ENCODE results near the gene CYTH1.
A peak's percentile ranks its signal among the peaks of the same experiment; 100 is the strongest.

The CYTH1 gene

GRCh38 chr17:78805301-78805700, 23.2 kb upstream of the CYTH1 start:
- DNase-seq (ENCODE audit: low read depth in 2 of 2), result peak in 1 of 2 donors; percentile 32

- no peak for DNase-seq (ENCODE audit: low read depth in 2 of 2)
Measured at GRCh38 chr17:78804777-78805176, 22.7 kb upstream of the CYTH1 start.

DNA sequence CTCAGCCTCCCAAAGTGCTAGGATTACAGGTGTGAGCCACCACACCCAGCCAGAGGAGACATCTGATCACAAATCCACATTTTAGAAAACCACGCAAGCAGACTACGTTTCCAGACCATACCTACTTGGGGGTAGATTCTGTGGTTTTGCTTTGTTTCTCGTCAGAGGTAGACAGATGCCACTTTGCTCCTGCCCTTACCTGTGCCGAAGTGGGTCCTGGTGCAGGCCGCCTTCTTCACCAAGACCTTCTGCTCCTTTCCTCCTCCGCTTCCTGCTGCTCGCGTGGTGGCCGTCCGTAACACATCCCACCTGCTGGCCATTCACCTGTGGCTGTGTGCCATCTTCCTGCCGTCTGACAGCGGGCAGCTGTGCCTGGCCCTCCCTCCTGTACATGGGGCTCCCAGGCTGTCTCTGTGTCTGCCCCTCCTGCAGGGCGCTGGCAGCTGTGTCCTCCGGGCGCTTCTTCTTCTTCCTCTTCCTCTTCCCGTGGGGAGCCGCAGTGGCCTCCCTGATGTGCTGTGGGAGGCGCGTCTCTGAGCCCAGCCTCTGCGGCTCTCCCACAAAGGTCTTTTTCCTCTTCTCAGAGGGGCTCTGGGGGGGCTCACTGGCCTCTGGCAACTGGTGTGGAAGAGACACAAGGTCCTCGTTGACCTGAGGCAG, 21.2 kb upstream of the CYTH1 start:
- no peak for DNase-seq (ENCODE audit: low read depth in 2 of 2)

- DNase-seq (ENCODE audit: low read depth in 2 of 2), result no peak
Measured at GRCh38 chr17:78802459-78802858, 20.4 kb upstream of the CYTH1 start.

GRCh38 chr17:78802008-78802407, 19.9 kb upstream of the CYTH1 start:
- DNase-seq (ENCODE audit: low read depth in 2 of 2), result no peak

DNA sequence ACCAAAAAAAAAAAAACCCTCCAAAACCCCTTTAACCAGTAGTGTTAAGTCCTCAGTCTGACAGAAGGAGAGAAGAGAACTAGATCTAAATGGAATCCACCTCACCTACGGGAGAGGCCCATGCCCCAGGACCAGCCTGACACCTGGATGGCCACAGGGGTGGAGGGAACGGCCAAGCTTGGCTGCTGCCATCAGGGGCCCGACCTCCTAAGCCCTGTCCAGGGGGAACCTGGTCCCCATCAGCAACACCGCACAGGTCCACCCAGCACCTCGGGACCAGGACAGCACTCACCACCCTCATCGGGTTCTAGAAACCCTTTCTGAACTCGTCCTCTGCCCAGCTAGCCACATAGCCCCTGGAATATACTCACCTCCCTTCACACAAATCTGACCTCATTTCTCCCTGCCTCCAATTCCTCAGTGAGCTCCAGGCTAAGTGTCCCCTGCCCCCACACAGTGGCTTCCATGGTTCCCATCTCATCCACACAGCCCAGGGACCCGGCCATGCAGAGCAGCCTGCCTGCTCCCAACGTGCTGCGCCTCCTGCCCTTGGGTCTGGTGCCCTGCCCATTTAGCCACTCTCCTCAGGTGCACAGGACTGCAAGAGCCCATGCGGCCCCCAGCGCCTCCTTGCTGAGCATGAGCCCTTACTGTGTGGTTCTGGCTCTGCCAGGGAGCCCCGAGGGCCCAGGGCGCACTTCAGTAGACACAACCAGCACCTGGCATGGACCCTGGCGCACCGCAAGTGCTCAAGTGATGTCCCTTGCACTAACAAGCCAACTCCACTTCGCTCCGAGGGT, 18.3 kb upstream of the CYTH1 start:
- DNase-seq (ENCODE audit: low read depth in 2 of 2), result no peak

GRCh38 chr17:78798695-78799559, 16.9 kb upstream of the CYTH1 start:
- no peak for DNase-seq (ENCODE audit: low read depth in 2 of 2)

DNA sequence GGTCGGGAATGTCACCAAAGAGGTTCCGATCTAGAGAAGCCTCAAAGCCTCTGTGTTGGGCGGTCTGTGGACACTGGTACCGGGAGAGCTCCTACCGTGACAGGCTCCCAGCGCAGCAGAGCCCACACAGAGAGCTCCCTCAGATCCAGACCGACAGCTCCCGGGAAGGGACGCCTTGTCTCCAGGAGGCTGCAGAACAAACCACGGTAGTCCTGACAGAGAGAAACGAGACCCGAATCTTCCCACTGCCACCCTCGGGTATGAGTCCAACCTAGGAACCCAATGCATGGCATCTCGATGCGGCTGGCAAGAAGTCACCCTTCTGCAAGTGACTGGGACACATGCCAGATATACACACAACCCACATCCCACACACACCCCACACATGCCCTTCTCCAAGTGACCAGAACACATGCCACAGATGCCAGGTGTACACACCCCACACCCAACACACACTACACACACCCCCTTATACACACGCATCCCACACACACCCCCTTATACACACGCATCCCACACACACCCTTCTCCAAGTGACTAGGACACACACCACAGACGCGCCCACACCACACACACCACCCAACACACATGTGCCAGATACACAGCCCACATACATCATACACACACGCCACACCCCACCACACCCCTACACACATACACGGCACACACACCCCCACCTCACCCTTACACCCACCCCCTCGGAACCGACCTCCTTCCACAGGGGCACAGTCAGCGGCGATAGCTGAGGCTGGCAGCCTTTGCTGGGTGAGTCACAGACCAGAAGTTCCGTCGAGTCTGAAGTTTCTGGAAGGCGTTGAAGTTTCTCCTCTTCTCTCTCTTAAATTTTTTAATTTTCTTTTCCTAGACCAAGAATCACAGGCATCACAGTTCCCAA, 15.9 kb upstream of the CYTH1 start:
- DNase-seq (ENCODE audit: low read depth in 2 of 2), result no peak

DNA sequence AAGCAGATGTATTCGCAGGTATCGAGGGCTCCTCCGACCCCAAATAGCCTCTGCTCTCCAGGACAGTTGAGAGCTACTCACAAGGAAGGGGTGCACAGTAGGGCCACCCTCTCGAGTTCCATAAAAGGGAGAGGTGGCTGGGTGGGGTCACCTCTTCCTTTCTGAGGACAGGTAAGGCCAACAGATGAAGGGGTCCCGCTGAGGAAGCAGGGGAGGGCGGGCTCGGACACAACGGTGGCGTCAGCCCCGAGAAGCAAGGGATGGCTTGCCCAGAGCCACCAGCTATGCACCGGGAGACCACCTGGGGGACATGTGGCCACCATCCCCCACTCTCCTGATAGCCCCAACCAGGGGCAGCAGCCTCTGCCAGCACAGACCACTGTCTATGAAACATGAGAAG, 15.1 kb upstream of the CYTH1 start:
- no peak for DNase-seq (ENCODE audit: low read depth in 2 of 2)

DNA sequence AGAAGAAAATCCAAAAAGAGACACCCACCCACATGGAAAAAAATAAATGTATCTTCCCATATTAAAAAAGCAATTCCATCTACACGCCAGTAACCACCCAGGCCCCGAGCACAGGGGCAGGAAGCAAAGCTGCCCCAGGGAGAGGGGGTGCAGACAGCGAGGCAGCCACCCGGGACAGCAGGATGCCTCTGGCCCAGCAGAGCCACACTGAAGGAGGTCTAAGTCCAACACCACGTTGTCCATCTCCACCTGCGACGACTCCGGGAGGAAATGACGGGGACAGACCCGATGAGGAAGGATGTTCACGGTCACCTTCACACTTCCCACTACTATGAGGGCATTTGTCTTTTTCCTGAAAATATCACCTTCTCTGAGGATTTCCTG, 14.4 kb upstream of the CYTH1 start:
- DNase-seq (ENCODE audit: low read depth in 2 of 2), result no peak

DNA sequence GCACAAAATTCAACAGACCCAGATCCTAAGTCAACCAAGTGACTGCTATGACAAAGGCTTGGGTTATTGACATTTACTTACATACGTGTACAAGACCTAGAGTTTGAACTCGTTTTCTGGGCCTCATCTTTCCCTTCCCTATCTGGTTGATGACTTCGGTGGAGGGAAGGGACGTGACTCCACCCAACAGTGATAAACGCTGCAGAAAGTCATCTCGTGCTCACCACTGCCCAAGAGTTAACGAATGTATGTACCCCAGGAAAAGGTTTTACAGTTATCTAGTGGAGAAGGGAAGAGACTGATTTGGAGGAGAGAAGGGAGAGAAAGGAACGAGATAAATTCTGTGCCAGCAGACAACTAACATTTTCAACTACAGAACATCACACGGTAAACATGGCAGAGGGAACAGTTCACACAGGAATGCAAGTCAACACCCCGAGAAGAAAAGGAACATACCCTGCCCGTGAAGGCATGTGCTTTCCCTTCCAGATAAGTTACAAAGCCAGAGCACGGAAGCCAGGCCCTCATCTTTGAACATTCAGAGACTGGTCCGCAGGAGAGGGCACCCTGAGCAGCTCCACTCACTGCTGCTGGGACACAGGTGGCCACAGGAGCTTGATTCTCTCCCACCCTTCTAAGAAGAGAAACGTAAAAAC, 13.9 kb upstream of the CYTH1 start:
- no peak for DNase-seq (ENCODE audit: low read depth in 2 of 2)

- DNase-seq (ENCODE audit: low read depth in 2 of 2), result no peak
Measured at GRCh38 chr17:78794864-78795640, 13.0 kb upstream of the CYTH1 start.

DNA sequence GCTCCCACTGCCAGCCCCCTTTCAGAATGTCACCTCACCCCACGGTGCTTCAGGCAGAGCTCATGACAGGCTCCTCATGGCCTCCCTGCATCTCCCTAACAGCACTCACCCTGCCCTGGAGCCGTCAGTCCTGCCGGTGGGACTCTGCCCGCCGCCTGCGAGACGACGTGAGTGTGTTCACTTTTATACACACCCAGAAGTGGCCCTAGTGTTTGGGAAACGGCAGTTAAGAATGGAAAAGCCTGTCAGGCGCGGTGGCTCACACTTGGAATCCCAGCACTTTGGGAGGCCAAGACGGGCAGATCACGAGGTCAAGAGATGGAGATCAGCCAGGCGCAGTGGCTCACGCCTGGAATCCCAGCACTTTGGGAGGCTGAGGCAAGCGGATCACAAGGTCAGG, 12.3 kb upstream of the CYTH1 start:
- DNase-seq (ENCODE audit: low read depth in 2 of 2), result no peak

GRCh38 chr17:78793968-78794367, 11.9 kb upstream of the CYTH1 start:
- DNase-seq (ENCODE audit: low read depth in 2 of 2), result no peak

DNA sequence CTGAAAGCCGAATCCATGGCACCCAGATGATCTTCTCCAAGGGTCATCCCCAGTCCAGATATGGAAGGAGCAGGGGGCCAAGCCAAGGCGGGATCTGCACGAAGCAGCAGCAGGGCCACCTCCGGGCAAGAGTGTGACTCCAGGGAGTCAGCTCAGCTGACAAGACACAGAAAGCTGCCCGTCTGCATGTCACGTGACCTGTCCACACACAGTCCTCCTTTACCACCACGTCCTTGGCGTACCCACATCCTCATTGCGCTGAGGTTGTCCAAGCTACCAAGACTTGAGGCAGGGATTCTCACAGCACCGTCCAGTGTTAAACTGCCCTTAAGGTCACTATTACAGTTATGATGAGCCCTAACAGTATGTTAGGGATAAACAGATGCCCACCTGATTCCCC, 11.3 kb upstream of the CYTH1 start:
- no peak for DNase-seq (ENCODE audit: low read depth in 2 of 2)

DNA sequence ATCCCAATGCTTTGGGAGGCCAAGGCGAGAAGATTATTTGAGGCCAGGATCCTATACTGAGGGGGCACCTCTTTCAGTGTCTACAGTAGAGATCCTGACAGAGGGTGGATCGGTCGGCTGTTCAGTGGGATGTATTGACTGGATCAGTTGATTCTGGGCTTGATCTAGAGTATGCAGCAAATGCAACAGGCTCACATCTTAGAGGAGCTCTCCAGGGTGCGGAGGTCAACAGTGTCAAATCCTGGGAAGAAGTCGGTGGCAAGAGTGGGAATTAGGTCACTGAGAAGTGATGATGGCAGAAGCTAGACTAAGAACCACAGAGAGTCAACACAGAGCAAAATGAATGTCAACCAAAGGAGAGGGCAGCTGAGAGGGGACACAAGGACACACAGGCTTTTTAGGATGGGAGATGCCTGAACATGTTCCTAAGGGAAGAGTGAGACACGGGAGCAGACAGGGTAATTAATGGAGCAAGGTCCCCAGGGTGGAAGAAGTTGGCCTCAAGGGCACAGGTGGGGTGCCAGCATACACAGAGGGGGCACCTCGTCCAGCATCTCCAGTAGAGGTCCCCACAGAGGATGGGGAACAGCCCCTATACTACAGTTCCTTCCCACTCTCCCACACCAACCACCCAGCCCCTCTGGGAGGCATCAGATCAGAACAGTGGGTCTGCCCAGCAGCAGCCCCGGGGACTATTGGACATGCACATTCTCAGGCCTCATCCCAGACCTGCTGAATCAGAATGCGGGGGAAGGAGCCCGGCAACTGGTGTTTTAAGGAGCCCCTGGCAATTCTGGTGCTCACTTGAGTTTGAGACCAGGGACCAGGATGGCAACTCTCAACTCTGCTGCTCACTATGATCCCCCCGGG, 10.0 kb upstream of the CYTH1 start:
- DNase-seq (ENCODE audit: low read depth in 2 of 2), result no peak

DNA sequence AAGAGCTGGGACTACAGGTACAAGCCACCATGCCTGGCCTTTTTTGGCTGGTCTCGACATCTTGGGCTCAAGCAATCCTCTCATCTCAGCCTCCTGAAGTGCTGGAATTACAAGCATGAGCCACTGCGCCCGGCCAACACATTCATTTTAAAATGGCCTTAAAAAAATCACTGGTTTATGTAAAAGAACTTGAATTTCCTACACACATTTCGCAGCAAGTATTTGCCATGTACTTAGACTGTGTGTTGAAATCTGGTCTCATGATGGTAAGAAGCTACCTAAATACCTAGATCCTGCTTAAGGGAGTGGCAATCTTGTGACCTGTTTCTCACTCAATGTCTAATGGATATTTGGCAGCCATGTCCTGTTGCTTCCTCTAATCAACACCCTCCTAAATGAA, 8.5 kb upstream of the CYTH1 start:
- no peak for DNase-seq (ENCODE audit: low read depth in 2 of 2)

DNA sequence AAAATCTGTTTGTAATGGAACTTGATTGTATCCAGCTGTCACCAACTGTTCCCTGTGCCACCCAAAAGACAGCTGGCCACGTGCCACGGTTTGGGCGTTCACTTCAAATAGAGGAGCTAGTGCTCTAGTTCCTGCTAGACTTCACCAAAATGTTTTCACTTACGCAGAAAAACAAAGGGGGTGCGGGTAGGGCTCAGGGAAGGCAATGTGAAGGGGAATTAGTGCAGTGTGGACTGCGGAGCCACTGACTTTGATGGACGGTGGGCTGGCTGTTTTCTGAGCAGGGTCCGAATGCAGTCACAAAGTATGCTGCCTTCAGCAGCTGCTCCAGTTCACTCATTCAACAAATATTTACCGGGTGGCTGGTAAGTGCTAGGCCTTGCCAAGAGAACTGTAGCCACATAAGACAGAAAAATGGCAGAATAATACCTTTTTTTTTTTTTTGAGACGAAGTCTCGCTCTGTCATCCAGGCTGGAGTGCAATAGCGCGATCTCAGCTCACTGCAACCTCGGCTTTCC, 7.6 kb upstream of the CYTH1 start:
- no peak for DNase-seq (ENCODE audit: low read depth in 2 of 2)

DNA sequence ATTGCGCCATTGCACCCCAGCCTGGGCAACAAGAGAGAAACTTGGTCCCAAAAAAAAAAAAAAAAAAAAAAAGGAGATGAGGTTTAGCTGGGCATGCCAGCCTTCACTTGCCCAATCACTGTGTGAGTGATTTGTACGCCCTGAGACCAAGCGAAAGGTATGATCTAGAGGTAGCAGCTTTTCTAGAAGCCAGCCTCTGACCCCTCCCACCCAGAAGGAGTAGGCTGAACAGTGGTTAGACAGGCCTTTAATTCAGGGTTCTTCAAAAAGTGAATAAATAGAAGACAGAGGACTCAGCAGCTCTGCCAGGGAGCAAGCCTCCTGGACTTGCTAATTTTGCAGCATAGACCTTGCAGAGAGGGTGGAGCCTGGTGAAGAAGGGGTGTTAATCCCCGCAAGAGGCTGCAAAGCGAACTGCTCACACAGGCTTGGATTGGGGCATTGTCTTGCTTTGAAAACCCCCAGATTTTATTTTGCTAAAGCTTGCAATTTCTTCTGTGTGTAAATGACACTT, 7.1 kb upstream of the CYTH1 start:
- DNase-seq (ENCODE audit: low read depth in 2 of 2), result no peak
